Heart left ventricle (tissue), 16 donors: ENCODE measurements around the gene CCNYL1. TPM values are rescaled to one million over a fixed set of nuclear protein-coding genes. Genes with fewer than 3 reads are reported as not detected.
"Not testable (repeated sequence)": the region's sequence is repeated elsewhere in the genome, so short reads cannot be mapped to it uniquely, and the experiment has no call there.

Experiments used
- ATAC-seq, 4 donors: fragments of 200-7000 bp; cut with Tn5 transposase; one replicate each; pipeline ENCODE4 v1.9.1; 2020 to 2022; ENCODE audit warnings: moderate library complexity in 4 of 4, mild to moderate bottlenecking in 3 of 4, moderate number of reproducible peaks in 1 of 4
- DNase-seq, 5 donors: peaks; one replicate each; pipeline ENCODE4 v3.0.0-alpha.2; 2020
- H3K27ac ChIP-seq, 12 donors: fragments of 200-600 bp; sonication (generic) in 4 of 12; one replicate each; pipeline versions ENCODE4 v1.5.0 to v1.8.0; 2016 to 2022; ENCODE audit warnings: mild to moderate bottlenecking in 2 of 12
- H3K27me3 ChIP-seq, 9 donors: fragments of 200-600 bp; sonication (generic) in 2 of 9; one replicate each; pipeline versions ENCODE4 v1.5.1 to v1.8.0; 2016 to 2022; ENCODE audit warnings: mild to moderate bottlenecking in 3 of 9
- H3K36me3 ChIP-seq, 9 donors: fragments of 200-600 bp; sonication (generic) in 2 of 9; one replicate each; pipeline versions ENCODE4 v1.5.0 to v1.8.0; 2018 to 2022; ENCODE audit warnings: mild to moderate bottlenecking in 2 of 9
- H3K4me1 ChIP-seq, 12 donors: fragments of 200-600 bp; sonication (generic) in 4 of 12; one replicate each; pipeline versions ENCODE4 v1.5.0 to v1.8.0; 2016 to 2022; ENCODE audit warnings: mild to moderate bottlenecking in 3 of 12
- H3K4me3 ChIP-seq, 12 donors: fragments of 200-600 bp; sonication (generic) in 4 of 12; one replicate each; pipeline versions ENCODE4 v1.5.0 to v1.8.0; 2017 to 2022; ENCODE audit warnings: mild to moderate bottlenecking in 9 of 12, moderate library complexity in 4 of 12
- H3K9me3 ChIP-seq, 12 donors: fragments of 200-600 bp; sonication (generic) in 4 of 12; one replicate each; pipeline versions ENCODE4 v1.5.0 to v1.8.0; 2016 to 2022; ENCODE audit warnings: mild to moderate bottlenecking in 1 of 12
- CTCF ChIP-seq, 12 donors: fragments of 200-600 bp; sonication (generic) in 4 of 12; IDR thresholded peaks; one replicate each; pipeline versions ENCODE4 v1.5.0 to v1.8.0; 2018 to 2022; ENCODE audit warnings: antibody characterized with exemption in 12 of 12, mild to moderate bottlenecking in 5 of 12
- POLR2A ChIP-seq, 2 donors: fragments of 450-650 bp; IDR thresholded peaks; one replicate each; pipeline ENCODE4 v1.6.1; 2017; ENCODE audit warnings: antibody characterized with exemption in 2 of 2, mild to moderate bottlenecking in 2 of 2, moderate library complexity in 2 of 2
- WGBS, 4 donors: extraction: QIAGEN DNeasy Blood & Tissue Kit in 2 of 4; methylation state at CpG; one replicate each; pipeline versions ENCODE4 v1.1.5 to v1.1.7; 2013 to 2018; 5-methylcytosine and 5-hydroxymethylcytosine counted together
- intact Hi-C, 10 donors: fragments of 100-400 bp; cut with DNase I; formaldehyde crosslinking; loops; one replicate each; pipeline versions ENCODE4 v1.11.1 to v1.14.2; 2022
- polyA plus RNA-seq, 2 donors: library from polyadenylated mRNA; stranded (reverse); fragments of 200-250 nt; gene quantifications; one replicate each; pipeline ENCODE4 v1.2.3, GENCODE V29; 2013
- total RNA-seq, 9 donors: library from RNA; depleted of rRNA in 2 of 9; stranded (reverse); fragments of >200 nt in 2 of 9; fragmentation: NEBNext Ultra II Directional in 3 of 9; extraction: Animal tissue kit (Norgen Biotek cat#: 25700) in 3 of 9; gene quantifications; one replicate each; pipeline versions ENCODE4 v1.1.0 to v1.2.4, GENCODE V29; 2016 to 2023
- donor health status: ischemic (EF 13 %, LVEDD 7.1; RV severe dilation, severe dysfunction).
- donor health status: healthy with polysubstance abuse.
- donor health status: DM: no; HTN: yes; CAD: no.
- donor health status: DM: no; HTN: no; CAD: no.
- donor health status: ischemic (EF 25% LVEDD 6.9; RV normal size, moderate dysfunction).
- donor health status: ischemic (EF 25% LVEDD 5.7; RV mildly dilated, moderate dysfunction).
- donor health status: healthy.
- donor health status: DM: yes; HTN: yes; CAD: no.
- donor health status: ischemic (EF 35%, LVEDD 5.7; RV mildly dilated, moderate dysfunction).
- donor health status: nonischemic (EF 11% LVEDD 7.7; RV severe dilation, severe dysfunction).
- donor health status: DM: yes; HTN: yes; CAD: no.
- donor health status: PGD.
- donor health status: ischemic (EF 29% LVEDD 5.4; RV normal size, mild dysfunction).
- donor health status: nonischemic (EF 23%, LVEDD 6.1; RV moderate dilation, normal function).

Gene CCNYL1
- total and polyA plus RNA-seq, 11 donors = 3.9 to 17.5 (median 10.9) TPM

- H3K4me3 ChIP-seq = no peak overlapping the region
- DNase-seq (no peak), ATAC-seq (no peak)
- H3K4me1 ChIP-seq = no peaks in the 10 kb centered on the region
- peaks cover 0 to 78% (median 44%) of the 10 kb centered on the region in 9 donors for H3K36me3 ChIP-seq
- intact Hi-C loops = loop anchor here in 9 of 10 donors (5.0 to 10.0 kb wide), 7 partner anchors 222 to 325 kb away; no protein-coding TSS in a partner anchor
- H3K27me3 ChIP-seq = no peaks in the 10 kb centered on the region
- H3K27ac ChIP-seq = no peak overlapping the region
- TF ChIP-seq POLR2A (IDR thresholded peaks at IDR 0.05) (no peak), CTCF (IDR thresholded peaks at IDR 0.05) (no peak)
- H3K9me3 ChIP-seq = no peaks in the 10 kb centered on the region
- 61 to 80% (median 76%) methylated on average over 2 of the region's 2 CpGs for WGBS, 4 donors
These were observed 38.4 kb downstream of the CCNYL1 start for GRCh38 chr2:207749873-207750272.

GRCh38 chr2:207750345-207750744 lies 38.9 kb downstream of the CCNYL1 start:
- Histone ChIP-seq H3K27me3 (no peaks in the 10 kb centered on the region), H3K4me3 (no peak overlapping the region), H3K4me1 (peaks cover 0 to under 1% (median 0%) of the 10 kb centered on the region in 12 donors), H3K27ac (no peak overlapping the region), H3K36me3 (peaks cover 0 to 82% (median 48%) of the 10 kb centered on the region in 9 donors), H3K9me3 (no peaks in the 10 kb centered on the region)
- no peak for DNase-seq
- no peak for ATAC-seq
- intact Hi-C loops = no loop called here
- no peak for TF ChIP-seq CTCF (IDR thresholded peaks at IDR 0.05)
- no peak for TF ChIP-seq POLR2A (IDR thresholded peaks at IDR 0.05)
- WGBS, 4 donors = 80 to 91% (median 90%) methylated on average over 7 of the region's 7 CpGs

- Histone ChIP-seq H3K4me1 (peaks cover 0 to 4% (median 0%) of the 10 kb centered on the region in 12 donors), H3K27ac (no peak overlapping the region), H3K9me3 (no peaks in the 10 kb centered on the region), H3K4me3 (no peak overlapping the region), H3K27me3 (no peaks in the 10 kb centered on the region), H3K36me3 (peaks cover 0 to 83% (median 48%) of the 10 kb centered on the region in 9 donors)
- intact Hi-C loops = no loop called here
- DNase-seq (no peak), ATAC-seq (no peak)
- no peak for TF ChIP-seq POLR2A (IDR thresholded peaks at IDR 0.05)
- TF ChIP-seq CTCF (IDR thresholded peaks at IDR 0.05) = no peak
- 93 to 98% (median 96%) methylated on average over 2 of the region's 2 CpGs for WGBS, 4 donors
These were observed 39.4 kb downstream of the CCNYL1 start for GRCh38 chr2:207750876-207751275.

GRCh38 chr2:207753688-207754087 lies 42.2 kb downstream of the CCNYL1 start:
- H3K4me1 ChIP-seq, H3K27me3 ChIP-seq, intact Hi-C loops, H3K4me3 ChIP-seq, H3K27ac ChIP-seq, DNase-seq, ATAC-seq, H3K9me3 ChIP-seq: not testable (repeated sequence)
- peaks cover 0 to 65% (median 34%) of the 10 kb centered on the region in 9 donors for H3K36me3 ChIP-seq
- WGBS, 4 donors = 93 to 98% (median 96%) methylated on average over 2 of the region's 2 CpGs
